HG02943 (cell line): ENCODE measurements around the gene TSHZ2.

Experiments used
- ATAC-seq: cut with Tn5 transposase; IDR thresholded peaks from one replicate; pipeline ENCODE4 v1.9.1; 2021; ENCODE audit warnings: mild to moderate bottlenecking, low read depth, moderate library complexity; ENCODE audit not compliant: unreplicated experiment

TSHZ2 gene

DNA sequence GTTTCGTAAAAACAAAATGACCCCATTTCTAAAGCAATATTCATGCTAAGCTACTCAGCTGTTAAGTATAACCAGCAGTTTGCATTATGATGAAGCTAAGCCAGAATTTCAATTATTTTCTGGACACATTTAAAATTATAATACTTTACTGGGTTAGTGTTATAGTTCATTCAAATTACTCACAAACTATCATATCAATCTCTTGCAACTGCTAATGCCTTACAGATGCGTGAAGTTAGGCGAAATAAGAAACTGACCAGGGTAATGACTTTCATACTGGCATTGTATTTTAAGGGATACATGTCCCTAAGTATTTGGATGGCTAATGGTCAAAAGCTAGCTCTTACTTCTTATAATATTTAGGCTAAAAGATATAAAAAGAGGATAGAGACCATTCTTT lies 249.6 kb downstream of the TSHZ2 start:
- no peak for ATAC-seq

DNA sequence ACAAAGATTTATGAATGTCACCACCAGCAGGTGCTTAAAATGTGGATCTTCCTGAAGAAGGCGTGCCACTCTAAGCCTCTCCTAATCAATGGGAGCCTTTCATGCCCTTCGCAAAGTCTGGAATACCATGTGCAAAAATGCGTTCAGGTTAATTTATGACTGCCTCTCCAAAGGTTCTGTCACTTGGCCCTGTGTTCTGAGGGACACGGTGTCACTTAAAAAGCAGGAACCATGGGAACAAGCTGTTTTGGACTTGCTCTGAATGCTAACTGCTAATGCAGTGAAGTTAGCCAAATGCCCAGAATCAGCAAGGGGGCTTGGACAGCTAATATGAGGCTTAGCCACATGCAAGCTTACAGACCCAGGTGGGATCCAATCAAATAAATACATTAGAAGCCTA lies 250.3 kb downstream of the TSHZ2 start:
- ATAC-seq = no peak

DNA sequence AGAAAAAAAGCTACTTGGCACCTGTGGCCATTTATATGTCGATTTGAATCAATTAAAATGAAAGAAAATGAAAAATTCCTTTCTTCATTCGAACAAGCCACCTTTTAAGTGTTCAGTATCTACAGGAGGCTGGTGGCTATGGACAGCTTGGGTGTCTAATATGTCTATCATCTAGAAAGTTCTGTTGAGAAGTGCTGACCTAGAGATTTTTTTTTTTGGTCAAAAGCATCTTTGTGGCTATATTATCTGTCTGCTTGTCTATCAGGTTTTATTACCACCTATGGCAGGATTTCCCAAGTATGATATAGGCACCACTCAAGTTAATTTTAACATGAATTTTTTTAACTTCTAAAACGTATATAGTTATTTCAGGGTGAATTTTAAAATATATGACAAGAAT lies 250.8 kb downstream of the TSHZ2 start:
- ATAC-seq = no peak

DNA sequence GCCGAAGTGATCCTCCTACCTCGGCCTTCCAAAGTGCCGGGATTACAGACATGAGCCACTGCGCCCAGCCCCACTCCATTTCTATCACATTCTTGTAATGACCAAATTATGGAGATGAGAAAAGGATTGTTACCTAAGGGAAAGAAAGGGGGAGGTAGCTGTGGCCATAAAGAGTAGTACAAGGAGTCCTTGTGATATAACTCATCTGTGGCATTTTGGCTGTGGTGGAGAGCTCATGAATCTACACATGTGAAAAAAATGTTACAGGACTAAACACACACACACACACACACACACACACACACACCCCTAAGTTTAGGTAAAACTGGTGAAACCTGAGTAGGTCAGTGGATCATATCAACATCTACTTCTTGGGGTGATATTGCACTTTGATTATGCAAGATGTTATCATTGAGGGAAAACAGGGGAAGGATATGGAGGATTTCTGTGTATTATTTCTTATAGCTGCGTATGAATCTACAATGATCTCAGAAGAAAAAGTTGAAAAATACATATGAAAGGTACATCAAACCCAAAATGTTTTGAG lies 251.5 kb downstream of the TSHZ2 start:
- ATAC-seq = no peak

DNA sequence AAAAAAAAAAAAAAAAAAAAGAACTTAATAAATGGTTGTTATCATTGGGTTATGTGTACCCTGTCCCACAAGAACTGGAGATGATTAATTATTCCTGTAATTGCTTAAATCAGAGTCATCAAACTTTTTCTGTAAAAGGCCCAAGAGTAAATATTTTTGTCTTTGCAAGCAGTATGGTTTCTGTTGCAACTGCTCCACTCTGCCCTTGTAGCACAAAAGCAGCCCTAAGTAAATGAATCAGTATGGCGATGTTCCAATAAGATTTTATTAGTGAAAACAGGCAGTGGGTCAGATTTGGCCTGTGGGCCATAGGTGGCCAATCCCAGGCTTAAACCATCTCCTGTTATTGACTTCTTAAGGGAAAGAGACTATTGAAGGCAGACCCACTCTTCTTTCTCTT lies 252.7 kb downstream of the TSHZ2 start:
- no peak for ATAC-seq

DNA sequence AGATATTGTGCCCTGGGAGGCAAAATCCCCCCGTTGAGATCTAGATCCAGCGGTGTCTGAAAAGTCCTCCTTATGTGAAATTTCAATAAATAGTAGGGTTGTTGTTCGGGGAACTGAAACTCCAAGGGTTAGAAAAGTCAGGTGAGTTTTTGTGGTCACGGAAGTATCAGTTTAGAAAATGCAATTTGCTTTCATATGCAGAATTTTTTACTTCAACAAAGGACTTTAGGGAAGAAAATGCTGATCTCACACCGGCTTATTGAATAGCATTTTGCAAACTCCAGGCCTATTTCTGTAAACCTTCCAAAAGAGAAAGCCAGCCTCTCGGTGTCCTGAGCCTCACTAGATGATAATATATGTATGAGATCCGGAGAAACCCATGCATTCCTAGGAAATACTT lies 254.7 kb downstream of the TSHZ2 start:
- no peak for ATAC-seq

DNA sequence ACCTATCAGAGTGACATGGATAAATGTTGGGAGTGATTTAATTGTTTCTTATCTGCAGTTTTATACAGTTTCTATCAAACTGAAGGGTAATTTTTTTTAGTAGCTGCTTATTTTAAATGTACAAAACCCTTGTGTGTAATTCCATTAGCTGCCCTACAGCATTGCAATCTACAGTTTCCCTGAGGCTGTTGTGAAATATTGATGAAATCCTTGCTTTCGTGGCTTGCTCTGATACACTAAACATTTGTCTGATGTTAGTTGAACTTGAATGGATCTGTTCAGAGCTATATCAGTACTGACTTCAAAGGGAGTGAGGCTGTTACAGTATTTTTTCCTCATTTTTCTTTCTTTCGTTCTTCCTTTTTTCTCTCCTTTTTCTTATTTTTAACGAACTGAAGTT lies 255.4 kb downstream of the TSHZ2 start:
- no peak for ATAC-seq

DNA sequence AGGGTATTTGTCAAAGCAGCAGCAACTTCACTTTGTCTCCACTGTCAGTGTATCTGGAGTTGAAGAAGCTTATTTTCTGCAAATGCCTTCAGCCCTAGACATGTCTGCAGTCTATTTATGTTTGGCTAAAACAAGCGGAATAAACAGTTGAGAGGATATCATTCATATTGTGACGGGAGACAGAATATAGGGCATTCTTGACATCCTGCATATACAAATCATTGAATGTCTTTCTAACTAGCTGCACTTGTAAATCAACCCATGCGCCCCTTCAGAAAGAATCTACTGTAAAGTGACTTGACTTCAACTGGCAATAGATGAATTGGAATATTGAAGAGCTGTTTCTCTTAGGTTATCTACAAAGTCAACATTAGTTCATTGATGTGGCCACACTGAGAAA lies 258.9 kb downstream of the TSHZ2 start:
- ATAC-seq = no peak

DNA sequence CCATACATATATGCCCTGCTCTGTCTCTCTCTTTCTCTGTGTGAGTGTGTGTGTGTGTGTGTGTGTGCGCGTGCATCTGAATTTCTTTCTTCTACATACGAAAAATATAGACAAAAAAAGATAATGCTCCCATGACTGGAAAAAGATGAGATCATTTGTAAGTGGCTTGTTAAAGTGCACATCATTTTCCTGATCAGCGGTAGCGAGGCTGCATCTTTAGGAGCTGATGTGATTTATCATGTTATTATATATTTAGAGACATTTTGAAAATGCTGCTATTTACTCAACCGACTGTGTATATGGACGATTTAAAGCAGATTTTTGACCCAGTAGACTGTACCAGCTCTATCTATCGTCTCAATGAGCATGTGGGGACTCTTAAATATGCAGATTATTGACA lies 265.3 kb downstream of the TSHZ2 start:
- no peak for ATAC-seq

DNA sequence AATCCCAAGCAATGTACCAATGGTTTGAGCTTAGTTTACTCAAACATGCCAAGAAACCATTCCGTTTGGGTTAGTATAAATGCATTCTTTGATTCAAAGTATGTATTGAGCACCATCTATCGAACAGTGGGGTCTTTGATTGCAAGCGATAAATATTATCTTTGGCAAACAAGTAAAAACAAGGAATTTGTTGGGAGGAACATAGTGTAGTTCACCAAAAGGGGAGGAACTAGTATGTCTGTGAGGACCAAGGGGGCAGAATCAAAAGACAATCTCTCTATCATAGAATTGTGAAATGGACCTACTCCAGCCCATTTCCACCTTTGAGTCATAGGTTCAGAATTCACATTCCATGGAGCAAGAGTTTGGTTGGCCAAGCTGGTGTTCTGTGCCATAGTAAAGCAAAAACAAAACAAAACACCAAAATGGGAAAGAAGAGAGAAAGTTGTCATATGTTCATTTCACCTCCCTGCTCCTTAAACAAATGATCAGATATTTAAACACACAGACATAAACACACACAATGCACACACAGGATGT lies 266.0 kb downstream of the TSHZ2 start:
- ATAC-seq = no peak

DNA sequence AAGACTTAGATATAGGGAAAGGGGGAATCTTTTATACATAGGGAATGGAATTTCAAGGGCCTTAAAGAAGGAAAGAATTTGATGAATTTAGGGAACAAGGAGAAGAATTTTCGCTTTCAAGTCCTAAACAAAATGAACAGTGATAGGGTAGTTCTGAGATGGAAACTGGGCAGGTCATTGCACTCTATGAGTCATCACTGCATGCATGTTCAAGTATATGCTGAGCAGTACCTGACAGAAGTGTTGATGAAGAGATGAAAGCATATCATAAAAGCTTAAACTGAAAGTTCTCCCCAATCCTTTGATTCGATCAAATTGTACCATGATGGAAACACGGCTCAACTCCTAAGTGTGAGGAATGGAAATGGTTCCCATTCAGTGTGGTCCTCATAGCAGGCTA lies 271.0 kb downstream of the TSHZ2 start:
- ATAC-seq = no peak

DNA sequence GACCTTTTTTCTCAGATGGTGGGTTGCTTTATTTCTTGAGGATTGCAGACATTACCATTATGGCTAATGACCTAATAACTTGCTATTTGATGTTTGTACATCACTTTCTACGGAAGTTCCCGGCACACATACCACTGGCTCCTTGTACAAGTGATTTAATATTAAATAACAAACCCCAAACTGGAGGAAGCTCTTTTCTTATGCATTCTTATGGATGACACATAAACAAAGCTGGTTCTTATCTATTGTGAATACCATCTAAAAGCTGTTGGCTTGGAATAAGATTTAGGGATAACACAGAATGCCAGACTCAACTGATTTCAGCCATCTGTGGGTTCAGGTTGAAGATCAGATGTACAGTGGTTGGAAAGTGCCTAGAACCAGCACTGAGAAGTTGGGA lies 272.6 kb downstream of the TSHZ2 start:
- ATAC-seq = no peak

DNA sequence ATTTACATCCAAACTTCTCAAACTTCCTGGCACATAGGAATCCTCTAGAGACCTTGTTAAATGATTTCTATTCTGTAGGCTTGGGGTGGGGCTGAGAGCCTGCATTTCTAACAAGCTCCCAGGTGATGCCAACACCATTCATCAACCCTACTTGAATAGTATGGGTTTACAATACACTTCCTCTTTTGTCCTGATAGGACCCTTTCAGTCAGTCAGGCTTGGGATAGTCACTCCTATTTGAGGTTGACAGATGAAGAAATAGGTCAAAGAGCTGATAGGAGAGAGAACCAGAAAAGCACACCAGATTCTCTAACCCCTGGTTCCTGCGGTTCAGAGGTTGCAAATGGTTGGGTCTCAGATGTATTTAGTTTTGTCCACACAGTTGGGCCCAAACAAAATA lies 273.4 kb downstream of the TSHZ2 start:
- no peak for ATAC-seq

DNA sequence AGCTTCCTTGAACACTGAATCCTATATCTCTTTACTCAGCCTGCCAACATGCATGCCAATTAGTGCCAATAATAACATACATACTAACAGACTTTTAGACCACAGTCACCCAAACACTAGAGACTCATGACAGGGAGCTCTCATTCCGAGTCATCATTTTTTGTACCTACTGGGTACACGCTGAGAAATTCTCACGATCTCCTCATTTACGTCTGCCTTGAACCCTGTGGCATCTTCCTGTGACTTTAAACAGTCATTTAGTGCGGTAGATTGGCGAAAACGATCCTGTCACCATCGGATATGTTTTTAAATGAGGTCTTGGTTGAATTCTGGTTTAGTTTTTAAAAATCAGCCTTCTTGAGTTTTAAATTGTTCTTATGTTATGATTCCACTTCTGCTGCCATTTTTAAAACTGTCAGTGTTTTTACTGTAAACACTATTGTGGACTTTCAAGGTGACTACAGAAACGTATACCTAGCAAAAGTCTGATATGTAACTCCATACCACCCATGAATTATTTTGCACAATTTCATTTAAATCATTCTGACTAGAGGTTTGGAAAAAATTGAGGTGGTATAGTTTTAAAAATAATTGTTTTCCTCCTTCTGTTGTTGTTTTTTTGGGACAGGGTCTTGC lies 275.4 kb downstream of the TSHZ2 start:
- no peak for ATAC-seq

DNA sequence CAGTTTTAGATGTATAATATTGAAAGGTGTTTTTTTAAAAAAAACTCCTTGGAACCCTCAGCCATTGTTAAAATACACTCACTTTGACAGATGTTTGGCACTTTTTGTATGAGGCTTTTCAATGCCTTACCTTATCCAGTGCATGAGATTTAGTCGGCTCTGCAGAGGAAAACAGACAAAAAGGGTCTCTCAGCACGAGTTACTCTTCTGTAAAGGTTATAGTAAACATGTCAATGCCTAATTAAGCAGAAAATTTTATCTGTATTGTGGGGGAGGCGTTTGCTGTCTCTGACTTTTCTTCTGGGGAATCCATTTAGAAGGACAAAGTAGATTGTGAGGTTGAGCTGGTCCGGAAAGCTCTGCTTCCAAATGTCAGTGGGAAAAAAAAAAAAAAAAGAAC lies 278.3 kb downstream of the TSHZ2 start:
- ATAC-seq = no peak

DNA sequence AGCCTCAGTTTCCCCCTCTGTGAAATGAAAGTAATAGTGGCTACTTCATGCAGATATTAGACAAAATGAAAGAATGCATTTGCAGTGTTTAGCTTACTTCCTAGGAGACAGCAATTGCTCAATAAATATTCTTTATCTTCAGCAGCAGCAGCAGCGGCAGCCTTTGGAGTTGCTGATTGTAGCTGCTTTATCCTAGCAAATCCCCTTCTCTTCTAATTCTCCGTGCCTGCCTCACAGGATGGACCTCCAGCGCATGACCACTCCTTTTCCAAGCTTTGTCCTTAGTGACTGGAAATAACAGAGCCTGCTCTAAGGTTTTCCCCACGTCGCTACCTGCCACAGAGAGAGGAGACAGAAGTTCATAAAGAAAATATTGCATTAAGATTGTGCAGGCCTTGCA lies 279.8 kb downstream of the TSHZ2 start:
- no peak for ATAC-seq

DNA sequence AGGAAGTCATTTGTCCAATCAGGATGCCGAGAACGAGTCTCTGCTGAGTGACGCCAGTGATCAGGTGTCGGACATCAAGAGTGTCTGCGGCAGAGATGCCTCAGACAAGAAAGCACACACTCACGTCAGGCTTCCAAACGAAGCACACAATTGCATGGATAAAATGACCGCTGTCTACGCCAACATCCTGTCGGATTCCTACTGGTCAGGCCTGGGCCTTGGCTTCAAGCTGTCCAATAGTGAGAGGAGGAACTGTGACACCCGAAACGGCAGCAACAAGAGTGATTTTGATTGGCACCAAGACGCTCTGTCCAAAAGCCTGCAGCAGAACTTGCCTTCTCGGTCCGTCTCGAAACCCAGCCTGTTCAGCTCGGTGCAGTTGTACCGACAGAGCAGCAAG lies 281.5 kb downstream of the TSHZ2 start:
- ATAC-seq = no peak

DNA sequence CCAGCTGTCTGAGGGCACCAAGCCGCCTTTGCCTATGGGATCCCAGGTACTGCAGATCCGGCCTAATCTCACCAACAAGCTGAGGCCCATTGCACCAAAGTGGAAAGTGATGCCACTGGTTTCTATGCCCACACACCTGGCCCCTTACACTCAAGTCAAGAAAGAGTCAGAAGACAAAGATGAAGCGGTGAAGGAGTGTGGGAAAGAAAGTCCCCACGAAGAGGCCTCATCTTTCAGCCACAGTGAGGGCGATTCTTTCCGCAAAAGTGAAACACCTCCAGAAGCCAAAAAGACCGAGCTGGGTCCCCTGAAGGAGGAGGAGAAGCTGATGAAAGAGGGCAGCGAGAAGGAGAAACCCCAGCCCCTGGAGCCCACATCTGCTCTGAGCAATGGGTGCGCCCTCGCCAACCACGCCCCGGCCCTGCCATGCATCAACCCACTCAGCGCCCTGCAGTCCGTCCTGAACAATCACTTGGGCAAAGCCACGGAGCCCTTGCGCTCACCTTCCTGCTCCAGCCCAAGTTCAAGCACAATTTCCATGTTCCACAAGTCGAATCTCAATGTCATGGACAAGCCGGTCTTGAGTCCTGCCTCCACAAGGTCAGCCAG lies 283.0 kb downstream of the TSHZ2 start:
- ATAC-seq = no peak

DNA sequence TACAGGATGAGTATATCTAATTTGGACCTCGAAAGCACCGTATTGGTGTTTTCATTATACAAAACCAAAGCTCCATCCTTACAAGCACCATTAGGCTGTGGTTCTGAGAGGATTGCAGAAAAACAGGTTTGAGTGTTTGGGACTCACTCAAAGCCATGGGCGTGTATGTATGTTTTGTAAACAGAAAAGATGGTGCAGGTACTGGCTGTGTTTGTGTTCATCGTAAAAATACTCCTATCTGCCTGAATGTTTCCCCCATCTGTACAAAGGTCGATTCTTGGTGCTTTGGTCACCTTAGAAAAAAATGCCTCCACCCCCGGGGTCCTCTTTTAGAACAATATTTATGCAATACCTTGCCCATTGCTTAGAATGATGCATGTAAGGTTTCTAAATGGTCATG lies 286.6 kb downstream of the TSHZ2 start:
- no peak for ATAC-seq

DNA sequence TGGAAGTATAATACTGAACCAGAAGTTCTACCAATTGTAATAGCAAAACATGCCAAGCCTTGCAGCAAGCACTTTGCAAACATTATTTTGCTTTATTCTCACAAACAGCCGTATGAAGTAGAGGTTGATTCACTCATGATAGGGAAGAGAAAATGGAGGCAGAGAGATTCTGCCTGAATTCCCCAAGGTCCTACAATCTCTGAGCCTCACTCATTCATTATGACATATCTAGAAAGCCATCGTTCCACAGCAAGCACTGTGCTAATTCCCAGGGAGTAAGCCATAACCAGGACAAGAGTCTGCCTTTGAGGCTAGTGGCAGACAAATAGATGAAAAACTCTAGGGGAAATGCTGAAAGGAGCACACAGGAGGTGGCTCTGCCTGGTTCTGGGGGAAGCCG lies 288.0 kb downstream of the TSHZ2 start:
- no peak for ATAC-seq

DNA sequence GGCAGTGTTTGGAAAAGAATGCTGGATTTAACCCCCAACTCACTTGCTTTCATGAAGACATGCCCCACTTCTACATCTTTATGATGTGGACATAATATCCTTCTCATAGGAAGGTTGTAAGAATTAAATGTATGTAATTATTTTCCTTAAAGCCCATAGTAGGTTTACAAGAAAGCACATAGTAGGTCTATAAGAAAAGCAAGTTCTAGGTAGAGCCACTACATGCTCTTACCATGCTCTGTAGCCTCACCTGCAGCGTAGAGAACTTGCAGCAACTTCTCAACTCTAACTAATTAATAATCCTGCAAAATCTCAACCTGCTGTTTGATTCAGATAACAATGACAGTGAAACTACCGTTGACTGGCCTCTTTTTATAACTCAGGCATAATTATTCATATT lies 288.4 kb downstream of the TSHZ2 start:
- no peak for ATAC-seq

DNA sequence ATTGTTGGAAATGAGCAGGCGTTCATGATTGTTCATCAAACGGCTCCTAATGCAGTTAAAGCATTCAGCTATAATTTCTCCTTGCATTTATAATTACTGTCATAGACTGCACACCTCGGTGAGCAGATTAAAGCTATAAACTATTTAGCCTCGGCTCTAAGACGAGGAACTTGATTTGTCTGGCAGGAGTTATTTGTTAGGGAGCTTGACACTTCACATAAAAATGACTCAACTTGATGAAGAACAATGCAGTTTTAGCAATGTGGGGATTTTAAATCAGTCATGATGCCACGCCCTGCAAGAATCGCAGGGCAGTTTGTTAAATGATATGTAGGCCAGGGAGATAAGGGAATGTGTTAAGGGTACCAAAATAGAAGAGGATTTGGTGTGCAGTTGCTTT lies 290.2 kb downstream of the TSHZ2 start:
- no peak for ATAC-seq
